GM19372 (cell line): ENCODE data around the gene ILDR2.

Source experiments
- ATAC-seq: cut with Tn5 transposase; IDR thresholded peaks from one replicate; pipeline ENCODE4 v1.9.1; 2021; ENCODE audit warnings: mild to moderate bottlenecking, low read depth, moderate library complexity; ENCODE audit not compliant: unreplicated experiment

ILDR2 gene

DNA sequence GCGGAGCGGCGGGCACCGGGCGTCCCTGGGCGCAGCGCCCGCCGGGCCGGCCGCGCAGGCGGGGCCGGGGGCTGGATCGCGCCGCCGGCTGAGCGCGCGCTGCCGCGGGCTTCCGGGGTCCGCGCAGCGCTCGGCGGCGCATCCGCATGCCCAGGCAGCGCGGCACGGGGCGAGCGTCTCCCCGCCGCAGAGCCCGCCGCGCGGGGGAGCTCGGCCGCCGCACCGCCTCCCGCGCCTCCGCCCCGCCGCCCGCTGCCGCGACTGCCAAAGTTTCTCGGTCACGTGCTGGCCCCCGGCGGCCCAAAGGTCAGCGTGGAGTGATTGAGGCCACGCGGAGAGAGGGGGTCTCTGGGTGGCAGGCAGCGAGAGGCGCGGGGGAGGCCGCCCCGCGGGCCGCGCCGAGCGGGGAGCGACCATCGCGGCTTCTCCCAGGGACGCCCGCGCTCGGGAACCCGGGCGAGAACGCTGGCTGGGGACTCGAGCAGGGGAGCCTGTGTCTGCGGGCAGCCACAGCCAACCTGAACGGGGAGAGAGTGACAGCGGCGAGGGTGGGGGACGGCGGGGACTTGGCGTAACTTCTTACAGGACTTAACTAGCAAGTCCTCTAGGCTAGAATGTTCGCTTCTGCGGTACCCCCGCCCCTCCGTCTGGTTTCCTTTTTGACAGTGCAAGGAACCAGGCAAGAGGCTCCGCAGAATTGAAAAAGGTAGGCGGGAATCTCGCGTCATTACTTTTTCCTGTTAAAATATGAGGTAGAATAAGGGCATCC is at the start of gene ILDR2:
TSS of gene ILDR2 (minus strand) at position 180 of the 769 bp plus-strand sequence. CDS start 272 bp downstream, outside the sequence.
- peak; percentile 64 for ATAC-seq

- ATAC-seq = no peak
Measured at GRCh38 chr1:167022384-167022783, 47.0 kb upstream of the ILDR2 start.

DNA sequence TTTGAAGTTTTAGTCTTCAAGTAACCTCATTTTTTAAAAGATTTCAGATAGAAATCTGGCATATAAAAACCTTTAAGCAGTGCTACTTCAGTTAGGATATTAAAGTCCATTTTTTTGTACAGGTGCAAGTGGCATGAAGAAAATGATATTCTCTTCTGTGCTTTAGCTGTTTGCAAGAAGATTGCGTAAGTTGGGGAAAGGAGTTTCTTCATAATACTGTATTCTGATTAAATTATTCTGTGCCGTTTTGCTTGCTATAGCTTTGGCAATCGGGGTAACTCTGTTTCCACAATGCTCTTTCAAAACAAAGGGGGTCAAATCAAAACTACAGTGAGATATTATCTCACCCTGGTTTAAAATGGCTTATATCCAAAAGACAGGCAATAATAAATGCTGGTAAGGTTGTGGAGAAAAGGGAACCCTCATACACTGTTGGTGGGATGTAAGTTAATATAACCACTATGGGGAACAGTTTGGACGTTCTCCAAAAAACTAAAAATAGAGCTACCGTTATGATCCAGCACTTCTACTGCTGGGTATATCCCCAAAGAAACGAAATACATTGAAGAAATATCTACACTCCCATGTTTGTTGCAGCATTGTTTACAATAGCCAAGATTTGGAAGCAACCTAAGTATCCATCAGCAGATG is 40.9 kb upstream of the ILDR2 start:
- ATAC-seq = no peak

- ATAC-seq = no peak
Measured at GRCh38 chr1:167013108-167013929, 38.0 kb upstream of the ILDR2 start.

DNA sequence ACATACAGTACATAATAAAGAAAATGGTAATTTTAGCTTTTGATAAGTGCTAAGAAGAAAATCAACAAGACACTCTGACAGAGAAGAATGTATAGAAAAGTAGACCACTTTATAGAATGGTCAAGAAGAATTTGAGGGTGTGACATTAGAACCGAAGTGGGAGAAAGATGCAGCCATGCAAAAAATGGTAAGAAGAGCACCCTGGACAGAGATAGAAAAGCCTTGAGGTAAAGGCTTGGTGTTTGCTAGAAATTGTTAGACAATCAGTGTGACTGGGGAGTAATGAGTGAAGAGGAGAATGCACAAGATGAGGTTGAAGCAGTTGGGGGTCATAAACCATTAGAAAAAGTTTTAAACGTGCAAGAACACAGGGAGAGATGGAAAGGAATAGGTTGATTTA is 37.2 kb upstream of the ILDR2 start:
- ATAC-seq = no peak

DNA sequence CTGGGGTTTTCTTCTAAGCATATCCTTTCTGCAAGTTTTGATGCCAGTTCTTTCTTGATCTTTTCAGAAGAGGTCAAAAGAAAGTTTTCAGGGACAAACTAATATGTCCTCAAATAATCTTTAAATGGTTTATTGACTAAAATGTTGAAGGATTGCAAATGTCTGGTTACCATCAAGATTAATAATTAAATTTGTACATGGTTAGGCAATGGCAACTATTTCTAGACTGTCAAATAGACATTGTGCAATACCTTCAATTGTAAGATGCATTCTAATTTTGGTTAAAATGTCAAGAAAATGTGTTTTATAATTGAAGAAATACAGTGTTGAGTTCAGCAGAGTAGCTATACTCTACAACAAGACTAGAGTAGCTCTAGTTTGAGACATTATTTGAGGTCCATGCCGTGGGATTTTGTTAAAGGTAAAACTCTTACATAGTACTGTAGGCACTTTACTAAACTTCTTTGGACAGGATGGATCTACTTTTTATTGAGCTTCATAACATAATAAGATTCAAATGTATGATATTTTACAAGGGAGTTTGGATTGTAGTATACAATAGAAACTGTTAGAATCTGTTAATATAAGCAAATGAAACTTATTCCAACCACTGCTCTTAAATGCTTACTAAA is 36.3 kb upstream of the ILDR2 start:
- ATAC-seq = no peak

- no peak for ATAC-seq
Measured at GRCh38 chr1:167003711-167004110, 28.4 kb upstream of the ILDR2 start.

DNA sequence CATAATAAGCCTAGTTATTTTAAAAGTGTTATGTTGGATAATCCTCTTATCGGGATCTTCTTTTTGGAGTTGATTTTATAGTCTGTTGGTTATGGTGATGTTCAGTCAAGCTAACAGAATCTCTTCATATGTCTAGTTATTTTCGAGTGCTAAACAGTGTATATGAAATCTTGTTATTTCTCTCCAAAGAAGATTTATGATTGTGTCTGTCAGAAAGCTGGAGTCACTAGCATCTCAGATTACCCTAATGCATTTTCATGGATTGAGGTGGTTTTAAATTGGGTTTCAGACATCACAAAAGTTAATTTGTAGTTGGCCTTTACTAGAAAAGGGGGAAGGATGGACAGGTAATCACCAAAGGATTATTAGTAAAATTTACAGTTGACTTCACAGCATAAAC is 27.0 kb upstream of the ILDR2 start:
- ATAC-seq = no peak

DNA sequence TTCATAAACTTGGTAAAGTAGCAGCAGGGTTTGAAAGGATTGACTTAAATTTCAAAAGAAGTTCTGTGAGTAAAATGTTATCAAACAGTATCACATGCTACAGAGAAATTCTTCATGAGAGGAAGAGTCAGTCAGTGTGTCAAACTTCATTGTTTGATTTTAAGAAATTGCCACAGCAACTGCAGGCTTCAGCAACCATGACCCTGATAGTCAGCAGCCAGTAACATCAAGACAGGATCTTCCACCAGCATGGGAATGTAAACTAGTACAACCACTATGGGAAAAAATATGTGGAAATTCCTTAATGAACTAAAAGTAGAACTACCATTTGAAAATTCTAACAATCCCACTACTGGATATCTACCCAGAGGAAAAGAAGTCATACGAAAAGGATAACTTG is 25.2 kb upstream of the ILDR2 start:
- no peak for ATAC-seq

- ATAC-seq = no peak
Measured at GRCh38 chr1:166999500-167000055, 24.2 kb upstream of the ILDR2 start.

DNA sequence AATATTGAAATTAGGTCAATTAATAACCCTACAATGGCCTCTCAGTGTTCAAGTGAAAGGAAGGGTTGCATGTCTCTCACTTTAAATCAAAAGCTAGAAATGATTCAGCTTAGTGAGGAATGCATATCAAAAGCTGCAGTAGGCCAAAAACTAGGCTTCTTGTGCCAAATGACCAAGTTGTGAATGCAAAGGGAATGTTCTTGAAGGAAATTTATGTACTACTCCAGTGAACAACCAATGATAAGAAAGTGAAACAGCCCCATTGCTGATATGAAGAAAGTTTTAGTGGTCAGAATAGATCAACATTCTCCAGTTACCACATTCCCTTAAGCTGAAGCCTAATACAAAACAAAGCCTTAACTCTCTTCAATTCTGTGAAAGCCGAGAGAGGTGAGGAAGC is 23.7 kb upstream of the ILDR2 start:
- no peak for ATAC-seq

DNA sequence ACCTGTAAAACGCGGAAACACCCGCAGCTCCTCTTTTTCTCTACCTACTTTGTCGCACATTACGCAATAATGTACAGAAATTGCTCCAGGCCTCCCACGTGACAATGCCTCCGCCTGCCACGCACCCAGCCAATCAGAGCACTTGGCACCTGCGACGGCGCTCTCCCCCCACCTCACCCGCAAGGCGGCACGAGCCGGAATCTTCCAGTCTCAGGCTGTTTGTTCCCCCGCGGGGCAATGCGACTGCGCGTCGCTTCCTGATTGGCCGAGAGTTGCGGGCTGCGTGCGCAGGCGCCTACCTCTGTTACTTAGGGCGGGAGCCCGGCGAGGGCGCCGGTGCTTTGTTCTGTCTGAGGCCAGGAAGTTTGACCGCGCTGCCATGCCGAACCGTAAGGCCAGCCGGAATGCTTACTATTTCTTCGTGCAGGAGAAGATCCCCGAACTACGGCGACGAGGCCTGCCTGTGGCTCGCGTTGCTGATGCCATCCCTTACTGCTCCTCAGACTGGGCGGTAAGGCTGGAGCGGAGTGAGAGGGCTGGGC is 13.7 kb upstream of the ILDR2 start, which contains the start of gene MAEL:
TSS of gene MAEL (plus strand) at position 307 of the 542 bp plus-strand sequence. CDS start at position 380, 73 bp downstream.
- ATAC-seq = no peak

GRCh38 chr1:166981589-166981988 is 6.2 kb upstream of the ILDR2 start:
- no peak for ATAC-seq

GRCh38 chr1:166980818-166981217 is 5.5 kb upstream of the ILDR2 start:
- ATAC-seq = no peak

GRCh38 chr1:166980383-166980782 is 5.0 kb upstream of the ILDR2 start:
- no peak for ATAC-seq

GRCh38 chr1:166978821-166979220 is 3.5 kb upstream of the ILDR2 start:
- no peak for ATAC-seq

- ATAC-seq = no peak
Measured at GRCh38 chr1:166977951-166978350, 2.6 kb upstream of the ILDR2 start.

DNA sequence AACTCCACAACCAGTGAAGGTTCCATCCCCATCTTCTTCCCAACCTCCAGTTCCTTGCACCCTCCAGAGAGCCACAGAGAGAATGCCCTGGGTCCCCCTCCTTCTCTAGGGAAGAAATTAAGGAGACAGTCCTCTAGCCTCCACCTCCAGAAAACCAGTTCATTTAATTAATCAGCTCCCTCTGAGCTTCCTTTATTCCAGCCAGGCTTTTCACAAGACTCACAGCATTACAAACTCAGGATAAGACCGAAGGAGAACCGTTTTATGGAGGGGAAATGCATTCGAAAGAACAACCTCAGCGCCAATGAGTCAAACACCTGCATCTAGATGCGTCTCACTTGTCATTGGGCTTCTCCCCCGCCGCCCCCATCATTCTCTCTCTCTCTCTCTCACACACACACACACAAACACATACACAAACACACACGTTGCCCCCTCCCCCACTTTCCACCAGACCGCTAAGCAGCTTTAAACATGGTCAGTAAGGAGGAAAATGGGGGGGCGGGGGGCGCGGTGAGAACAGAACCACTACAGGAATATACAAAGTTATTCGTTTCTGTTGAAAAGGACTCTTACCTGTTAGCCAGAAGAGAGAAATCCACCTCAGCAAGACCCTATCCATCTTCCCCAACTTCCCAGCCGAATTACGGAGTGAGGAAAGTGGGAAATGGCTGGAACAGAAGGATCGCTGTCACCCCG is 544 bp downstream of the ILDR2 start:
- ATAC-seq = no peak

GRCh38 chr1:166972826-166973225 is 2.5 kb downstream of the ILDR2 start:
- no peak for ATAC-seq
